Activated CD4-positive, alpha-beta T cell treated with anti-CD3 and anti-CD28 coated beads, Interleukin-2, amount 50 U/mL, for 1 hour (primary cell): ENCODE data around the gene SLC2A8.
A peak's percentile ranks its signal among the peaks of the same experiment; 100 is the strongest.

ENCODE experiments used
- DNase-seq: peaks from one replicate; pipeline ENCODE4 v3.0.0-alpha.2; 2020

The SLC2A8 gene

DNA sequence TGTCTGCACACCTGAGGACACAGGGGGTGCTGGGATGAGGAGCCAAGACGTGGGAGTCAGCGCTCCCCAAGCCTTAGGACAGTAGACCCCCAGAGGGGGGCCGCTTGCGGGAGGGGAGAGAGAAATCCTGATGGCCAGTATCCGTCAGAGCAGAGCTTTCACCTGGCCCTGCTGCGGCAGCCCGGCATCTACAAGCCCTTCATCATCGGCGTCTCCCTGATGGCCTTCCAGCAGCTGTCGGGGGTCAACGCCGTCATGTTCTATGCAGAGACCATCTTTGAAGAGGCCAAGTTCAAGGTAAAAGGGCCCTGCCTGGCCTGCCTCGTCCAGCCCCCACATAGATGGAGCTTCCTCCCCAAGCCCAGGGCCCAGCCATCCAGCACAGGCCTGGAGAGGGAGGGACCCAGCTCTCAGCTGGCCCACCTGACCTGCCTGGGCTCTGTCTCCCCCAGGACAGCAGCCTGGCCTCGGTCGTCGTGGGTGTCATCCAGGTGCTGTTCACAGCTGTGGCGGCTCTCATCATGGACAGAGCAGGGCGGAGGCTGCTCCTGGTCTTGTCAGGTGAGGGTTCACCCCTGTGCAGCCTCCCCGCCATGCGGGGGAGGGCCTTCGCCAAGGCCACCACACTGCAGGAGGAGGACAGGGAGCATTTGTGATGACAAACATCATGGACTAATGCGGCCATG is 6.7 kb downstream of the SLC2A8 start:
- no peak for DNase-seq

DNA sequence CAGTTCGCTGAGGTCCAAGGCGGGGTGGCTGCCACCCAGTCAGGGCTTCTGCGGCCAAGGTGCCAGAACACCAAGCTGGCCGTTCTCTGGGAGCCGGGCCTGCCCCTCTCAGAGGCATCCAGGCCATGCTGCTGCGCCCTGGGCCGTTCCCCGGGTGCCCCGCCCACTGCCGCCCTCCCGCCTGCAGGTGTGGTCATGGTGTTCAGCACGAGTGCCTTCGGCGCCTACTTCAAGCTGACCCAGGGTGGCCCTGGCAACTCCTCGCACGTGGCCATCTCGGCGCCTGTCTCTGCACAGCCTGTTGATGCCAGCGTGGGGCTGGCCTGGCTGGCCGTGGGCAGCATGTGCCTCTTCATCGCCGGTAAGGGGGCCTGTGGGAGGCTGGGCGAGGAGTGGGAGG is 7.7 kb downstream of the SLC2A8 start:
- DNase-seq = no peak

DNA sequence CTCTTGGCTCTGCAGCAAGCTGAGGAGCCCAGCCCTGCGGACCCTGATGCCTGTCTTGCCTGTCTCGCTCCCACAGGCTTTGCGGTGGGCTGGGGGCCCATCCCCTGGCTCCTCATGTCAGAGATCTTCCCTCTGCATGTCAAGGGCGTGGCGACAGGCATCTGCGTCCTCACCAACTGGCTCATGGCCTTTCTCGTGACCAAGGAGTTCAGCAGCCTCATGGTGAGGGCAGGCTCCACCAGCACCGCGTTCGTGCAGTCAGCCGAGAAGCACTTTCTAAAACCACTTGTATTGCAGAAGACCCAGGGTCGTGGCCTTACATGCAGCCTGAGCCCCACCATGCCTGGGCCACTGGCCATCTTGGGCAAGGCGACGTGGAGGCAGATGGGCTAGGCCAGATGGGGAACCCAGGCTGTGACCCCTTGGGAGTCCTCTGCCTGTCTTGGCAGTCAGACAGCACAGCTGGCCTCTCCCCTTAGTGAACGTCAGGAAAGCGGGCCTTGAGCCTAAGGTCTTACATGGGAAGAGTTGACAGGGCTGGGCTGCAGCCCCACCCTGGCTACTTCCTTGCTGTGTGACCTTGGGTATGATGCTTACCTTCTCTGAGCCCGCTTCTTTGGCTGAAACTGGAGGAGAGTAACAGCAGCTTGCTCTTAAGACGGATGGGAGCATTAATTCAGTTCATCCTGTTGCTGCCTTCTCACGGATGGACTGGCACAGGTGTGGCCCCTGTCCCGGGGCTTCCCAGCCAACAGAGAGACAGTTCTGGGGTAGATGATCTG is 8.6 kb downstream of the SLC2A8 start:
- DNase-seq = no peak

DNA sequence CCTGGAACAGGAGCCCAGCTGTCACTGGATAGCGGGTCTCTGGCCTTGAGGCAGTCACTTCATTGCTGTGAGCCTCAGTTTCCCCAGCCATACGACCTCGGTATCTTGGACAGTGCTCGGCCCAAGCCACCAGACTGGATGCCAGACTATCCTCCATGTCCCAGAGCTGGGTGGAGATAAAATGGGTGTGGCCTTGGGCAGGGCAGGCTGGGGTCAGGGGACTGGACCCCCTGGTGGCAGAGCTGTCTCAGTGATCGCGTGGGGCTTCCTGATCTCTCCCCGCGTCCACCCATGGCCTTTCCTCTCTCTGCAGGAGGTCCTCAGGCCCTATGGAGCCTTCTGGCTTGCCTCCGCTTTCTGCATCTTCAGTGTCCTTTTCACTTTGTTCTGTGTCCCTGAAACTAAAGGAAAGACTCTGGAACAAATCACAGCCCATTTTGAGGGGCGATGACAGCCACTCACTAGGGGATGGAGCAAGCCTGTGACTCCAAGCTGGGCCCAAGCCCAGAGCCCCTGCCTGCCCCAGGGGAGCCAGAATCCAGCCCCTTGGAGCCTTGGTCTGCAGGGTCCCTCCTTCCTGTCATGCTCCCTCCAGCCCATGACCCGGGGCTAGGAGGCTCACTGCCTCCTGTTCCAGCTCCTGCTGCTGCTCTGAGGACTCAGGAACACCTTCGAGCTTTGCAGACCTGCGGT is 10.0 kb downstream of the SLC2A8 start:
- no peak for DNase-seq

DNA sequence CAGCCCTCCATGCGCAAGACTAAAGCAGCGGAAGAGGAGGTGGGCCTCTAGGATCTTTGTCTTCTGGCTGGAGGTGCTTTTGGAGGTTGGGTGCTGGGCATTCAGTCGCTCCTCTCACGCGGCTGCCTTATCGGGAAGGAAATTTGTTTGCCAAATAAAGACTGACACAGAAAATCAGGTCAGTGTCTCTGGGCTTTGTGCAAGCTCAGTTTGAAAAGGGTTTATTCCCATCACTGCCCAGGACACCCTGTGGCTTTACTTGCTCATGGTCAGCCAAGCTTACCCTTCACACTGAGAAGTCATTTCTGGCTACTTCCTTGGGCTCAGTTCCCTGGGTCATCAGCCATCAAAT is 10.5 kb downstream of the SLC2A8 start:
- no peak for DNase-seq

DNA sequence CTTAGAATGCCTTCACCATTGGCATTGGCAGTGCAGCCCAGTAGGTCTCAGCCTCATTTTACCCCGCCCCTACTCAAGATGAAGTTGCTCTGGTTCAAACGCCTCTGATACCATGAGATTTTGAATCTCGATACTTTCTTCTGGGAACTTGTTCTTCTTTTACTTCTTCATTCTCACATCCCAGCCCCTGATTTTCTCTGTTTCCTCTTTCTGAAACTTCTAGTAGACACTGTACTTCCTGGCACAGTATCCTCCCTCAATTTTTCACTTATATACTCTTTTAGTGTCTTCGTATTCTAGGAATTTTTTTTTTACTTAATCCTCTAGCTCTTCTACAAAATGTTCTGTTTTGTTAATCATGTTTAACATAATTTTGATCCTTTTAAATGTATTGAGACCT is 14.2 kb downstream of the SLC2A8 start:
- no peak for DNase-seq

DNA sequence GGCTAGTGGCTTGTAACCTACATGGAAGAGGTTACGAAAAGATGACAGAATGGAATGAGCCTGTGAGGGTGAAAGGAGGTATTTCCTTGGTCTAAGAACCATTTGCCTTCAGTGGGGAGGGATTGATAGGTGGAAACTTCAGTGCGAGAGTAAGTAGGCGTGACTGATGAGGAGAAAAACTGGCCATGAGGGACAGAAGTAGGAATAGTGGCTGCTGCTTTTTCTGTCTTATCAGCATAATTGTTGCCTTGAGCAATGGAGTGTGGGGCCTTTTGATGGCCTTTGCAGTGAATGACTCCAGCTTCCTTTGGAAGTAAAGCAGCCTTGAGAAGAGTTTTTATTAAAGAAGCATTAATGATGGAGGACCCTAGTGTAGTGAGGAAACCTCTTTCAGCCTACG is 18.2 kb downstream of the SLC2A8 start:
- DNase-seq = no peak

DNA sequence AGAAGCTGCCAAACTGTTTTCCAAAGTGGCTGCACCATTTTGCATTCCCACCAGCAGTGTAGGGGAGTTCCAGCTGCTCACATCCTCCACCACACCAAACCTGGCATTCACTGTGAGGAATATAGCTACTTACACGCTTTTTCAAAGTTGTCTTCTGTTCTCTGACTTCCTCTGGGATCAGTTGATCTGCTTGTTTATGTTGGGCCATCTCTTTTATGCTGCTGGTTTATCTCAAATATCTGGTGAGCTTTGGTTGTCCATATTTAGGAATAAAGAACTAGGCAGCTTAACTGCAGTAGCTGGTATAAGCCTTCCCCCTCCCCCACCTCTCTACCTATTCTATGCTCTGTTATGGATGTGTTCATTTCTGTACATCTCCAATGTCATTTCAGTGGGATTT is 18.7 kb downstream of the SLC2A8 start:
- no peak for DNase-seq

DNA sequence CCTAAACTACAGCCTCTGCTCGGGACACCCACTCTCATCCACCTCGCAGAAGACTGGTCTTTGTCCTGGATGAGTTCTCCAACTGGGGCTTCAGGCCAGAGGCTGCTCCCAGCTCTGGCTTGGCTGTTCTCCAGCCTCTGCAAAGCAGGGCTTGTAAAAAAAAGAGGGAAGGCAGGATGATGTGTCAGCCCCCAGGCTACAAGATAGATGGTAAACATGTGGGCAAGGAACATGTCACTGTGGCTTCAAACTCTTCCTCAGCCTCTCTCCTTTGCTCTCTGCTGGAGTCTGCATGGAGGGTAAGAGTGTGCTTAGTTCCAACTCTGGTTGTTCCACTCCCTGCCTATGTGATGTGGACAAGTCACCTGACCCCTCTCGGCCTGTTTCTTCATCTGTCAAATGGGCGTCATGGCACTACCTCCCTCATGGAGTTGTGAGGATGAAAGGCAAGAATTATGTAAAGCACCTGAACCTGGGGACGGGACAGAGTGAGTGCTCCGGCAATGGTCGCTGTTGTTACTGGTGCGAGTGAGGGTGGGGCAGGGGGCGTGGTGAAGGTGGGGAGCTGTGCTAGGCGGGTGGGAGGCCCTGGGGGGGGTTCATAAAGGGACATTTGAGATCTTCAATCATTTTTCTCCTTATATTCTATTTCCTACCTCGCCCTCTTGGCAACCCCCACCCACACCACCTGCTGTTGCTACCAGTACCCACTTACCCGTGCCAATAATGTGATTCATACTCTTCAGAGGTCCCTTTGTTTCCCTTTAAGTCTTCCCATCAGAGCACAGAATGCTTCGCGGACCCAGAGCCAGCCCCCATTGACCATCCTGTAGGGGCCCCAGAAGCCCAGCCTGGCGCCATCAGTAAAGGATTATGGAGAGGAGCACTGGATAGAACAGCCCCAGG is 20.4 kb downstream of the SLC2A8 start:
- DNase-seq = no peak

DNA sequence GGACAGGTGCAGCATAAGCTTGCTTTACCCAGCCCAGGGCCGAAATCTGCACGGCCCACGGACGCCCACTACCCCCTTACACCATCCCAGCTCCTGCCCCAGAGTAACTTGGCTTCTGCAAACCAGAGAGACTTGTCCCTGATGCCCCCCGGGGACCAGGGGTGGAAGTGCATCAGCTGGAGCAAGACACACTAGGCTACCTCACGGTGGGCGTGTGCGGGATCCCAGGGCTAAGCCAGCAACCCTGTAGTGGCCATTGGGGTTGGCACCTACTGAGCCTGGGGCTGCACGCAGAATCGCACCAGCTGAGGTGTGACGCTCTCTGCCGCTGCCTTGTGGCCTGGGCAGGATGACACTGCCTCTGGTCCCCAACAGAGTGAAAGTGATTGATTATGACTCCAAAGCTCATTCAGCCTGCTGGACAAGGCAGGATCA is 21.1 kb downstream of the SLC2A8 start:
- peak; percentile 48 for DNase-seq

DNA sequence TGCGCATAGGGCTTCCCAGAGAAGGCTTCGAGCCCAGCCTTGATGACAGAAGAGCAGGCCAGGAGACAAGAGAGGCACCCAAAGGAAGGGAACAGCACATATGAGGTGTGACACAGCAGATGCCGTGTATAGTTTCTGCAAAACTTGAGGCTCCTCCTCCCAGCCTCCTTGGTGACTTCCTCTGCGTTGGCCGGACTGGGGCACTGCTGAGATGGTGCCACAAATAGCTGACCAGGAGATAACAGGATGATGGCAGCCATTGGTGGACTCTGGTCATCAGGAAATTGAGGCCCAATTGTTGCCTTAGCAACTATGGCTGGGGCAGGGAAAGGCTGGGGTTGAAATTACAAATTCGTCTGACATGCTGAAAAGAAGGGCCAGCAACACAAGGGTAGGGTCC is 22.4 kb downstream of the SLC2A8 start:
- DNase-seq = no peak

DNA sequence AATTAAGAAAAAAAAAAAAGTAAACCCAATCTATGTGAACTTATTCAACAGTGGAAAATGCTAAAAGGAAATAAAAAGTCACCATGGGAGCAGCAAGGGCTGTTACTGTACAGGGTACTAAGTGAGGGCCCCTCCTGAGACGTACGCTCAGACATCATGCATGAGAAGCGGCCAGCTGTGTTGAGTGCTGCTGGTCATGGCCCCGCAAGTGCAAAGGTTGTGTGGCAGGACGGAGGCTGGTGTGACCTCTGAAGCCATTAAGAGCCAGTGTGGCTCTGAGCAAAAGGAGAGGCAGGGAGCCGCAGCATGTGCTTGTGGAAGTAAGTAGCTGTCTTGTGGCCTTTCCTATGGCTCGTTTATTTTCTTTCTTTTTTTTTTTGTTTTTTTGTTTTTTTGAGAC is 24.1 kb downstream of the SLC2A8 start:
- no peak for DNase-seq

DNA sequence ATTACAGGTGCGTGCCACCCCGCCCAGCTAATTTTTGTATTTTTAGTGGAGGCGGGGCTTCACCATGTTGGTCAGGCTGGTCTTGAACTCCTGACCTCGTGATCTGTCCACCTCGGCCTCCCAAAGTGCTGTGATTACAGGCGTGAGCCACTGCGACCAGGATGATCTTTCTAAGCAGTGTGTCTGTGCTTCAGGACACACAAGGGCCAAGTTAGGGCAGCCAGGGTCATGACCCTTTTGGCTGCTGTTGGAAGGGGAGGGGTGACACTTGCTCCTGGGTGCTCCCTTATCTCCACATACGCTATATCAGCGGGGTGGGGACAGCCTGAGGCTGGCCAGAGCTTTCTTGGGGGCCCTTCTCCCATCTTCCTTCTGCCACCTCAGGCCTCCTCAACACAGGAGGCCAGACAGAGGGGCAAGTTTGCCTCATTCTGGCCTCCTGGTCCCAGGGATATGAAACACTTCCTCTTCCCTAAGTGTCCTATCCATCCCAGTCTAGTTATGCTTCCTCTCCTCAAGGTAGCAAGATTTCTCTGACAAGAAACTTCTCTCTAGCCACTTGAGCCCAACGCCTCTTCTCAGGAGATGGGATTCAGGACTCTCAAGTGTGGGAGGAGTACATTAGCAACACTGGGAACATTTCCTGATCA is 25.3 kb downstream of the SLC2A8 start:
- DNase-seq = no peak

DNA sequence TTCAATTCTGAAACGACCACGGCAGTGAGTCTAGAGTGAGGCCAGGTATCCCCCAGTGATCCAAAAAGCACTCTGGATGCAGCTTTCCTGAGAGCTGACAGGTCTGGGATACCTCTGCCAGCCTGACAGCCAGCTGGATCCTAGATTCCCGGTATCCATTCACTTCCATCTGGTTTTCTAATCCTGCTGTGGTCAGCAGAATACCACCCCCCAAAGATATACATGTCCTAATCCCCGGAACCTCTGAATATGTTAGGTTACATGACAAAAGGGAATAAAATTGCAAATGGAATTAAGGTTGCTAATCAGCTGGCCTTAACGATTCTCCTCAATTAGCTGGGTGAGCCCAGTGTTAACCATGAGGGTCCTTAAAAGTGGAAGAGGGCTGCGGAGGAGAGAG is 25.8 kb downstream of the SLC2A8 start:
- DNase-seq = no peak

DNA sequence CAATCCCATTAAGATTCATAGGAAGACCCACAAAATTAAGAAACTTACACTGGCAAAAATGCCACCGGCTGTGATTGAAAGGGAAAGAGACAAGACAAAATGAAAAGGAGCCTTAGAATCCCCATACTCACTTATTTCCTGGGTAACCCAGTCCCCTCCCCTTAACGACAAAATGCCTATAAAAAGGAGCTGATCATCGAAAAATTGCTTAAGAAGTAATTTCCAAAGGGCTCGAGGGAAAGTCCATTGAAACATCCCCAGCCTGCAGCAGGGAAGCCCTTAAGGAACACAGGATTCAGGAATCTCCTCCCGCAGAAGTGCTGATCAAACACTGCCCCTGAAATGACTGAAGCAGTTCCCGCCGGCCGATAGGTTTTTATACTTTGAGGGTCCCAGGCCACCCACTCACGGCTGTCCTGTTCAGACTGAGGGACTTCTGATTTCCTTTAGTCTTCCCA is 26.5 kb downstream of the SLC2A8 start:
- no peak for DNase-seq

DNA sequence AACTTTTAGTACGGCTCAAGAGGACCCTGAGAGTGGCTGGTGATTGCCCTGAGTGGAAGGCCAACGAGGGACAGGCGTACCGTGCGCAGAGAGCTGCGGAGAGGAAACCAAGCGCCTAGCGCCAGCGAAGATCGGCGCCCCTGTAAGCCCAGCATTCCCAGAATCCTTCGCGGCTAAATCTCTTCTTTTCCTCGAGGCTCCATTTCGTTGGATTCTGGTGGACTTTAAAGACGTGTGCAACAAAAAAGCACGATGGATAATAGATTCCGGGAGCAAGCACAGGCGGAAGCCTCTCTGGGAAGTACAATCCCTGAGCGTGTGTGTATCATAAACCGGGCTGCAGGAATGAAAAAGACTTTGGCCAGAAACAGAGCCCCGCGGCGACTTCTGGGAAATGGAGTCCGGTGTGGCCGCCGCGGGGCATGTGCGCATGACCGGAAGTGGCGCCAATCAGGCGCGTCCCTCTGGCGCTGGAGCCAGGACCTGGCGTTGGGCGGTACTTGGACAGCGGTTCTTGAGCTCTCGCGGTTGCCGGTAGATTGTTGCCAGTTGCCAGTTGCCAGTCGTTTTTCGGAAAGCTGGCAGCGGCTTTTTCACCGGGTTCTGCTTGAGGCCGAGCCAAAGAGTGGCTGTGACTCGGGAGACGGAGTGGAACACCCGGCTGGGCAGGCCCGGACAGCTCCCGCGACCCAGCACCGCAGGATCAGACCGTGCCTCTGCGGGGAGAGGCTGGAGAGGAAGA is 27.1 kb downstream of the SLC2A8 start, which contains the start of gene ZNF79:
ZNF79 (plus strand) TSS at position 449 of the 742 bp plus-strand sequence. CDS start 406 bp downstream, outside the sequence.
- DNase-seq = peak; percentile 86

DNA sequence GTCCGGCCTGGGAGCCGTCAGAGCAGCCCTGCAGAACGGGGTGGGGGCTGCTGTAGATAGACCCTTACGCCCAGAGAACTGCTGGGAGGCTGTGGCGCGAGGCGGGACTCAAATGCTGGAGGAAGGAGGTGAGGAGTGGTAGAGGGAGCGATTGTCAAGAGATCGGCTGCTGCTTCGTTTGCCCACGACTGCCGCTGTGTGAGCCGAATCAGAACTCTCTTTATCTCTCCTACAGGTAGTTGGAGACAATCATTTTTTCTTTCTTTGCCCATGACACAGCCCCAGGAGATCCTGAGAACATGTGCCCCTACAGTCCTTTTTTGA is 27.7 kb downstream of the SLC2A8 start:
- DNase-seq = peak; percentile 38

DNA sequence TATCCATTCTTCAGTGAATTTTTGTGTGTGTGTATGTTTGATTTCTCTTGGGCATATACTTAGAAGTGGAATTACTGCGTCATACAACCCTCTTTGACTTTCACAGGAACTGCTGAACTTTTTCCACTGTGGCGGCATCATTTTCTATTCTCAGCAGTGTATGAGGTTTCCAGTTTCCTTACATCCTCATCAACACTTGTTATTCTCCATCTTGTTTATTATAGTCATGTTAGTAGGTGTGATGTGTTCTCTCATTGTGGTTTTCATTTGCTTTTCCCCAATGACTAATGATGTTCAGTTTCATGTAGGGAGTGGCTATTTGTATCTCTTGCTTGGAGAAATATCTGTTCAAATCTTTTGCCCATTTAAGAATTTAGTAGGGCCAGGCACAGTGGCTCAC is 29.8 kb downstream of the SLC2A8 start:
- DNase-seq = no peak

DNA sequence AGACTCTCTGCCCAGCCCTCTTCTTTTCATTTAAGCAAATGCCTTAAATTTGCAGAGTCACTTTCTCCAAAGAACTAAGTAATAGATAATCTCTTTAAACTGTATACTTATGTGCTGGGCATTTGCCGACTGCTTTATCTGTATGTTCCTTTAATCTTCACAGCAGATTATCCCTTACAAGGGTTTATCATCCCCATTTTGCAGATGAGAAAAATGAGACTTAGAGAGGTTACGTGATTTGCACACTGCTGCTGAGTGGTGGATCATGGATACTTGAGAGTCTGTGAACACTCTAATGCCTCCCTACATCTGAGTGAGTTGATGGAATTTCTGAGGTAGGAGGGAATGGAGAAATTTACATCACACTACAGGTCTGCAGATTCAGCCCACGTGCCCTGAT is 31.4 kb downstream of the SLC2A8 start:
- DNase-seq = no peak

DNA sequence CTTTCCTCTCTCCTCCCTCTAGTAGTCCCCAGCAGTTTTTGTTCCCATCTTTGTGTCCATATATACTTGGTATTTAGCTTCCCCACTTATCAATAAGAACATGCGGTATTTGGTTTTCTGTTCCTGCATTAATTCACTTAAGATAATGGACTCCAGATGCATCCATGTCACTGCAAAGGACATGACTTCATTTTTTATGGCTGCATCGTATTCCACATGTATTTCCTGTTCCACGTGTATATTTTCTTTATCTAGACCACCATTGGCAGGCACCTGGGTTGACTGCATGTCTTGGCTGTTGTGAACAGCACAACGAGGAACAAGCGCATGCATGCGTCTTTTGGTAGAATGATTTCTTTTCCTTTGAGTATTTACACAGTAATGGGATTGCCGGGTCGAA is 33.4 kb downstream of the SLC2A8 start:
- no peak for DNase-seq

DNA sequence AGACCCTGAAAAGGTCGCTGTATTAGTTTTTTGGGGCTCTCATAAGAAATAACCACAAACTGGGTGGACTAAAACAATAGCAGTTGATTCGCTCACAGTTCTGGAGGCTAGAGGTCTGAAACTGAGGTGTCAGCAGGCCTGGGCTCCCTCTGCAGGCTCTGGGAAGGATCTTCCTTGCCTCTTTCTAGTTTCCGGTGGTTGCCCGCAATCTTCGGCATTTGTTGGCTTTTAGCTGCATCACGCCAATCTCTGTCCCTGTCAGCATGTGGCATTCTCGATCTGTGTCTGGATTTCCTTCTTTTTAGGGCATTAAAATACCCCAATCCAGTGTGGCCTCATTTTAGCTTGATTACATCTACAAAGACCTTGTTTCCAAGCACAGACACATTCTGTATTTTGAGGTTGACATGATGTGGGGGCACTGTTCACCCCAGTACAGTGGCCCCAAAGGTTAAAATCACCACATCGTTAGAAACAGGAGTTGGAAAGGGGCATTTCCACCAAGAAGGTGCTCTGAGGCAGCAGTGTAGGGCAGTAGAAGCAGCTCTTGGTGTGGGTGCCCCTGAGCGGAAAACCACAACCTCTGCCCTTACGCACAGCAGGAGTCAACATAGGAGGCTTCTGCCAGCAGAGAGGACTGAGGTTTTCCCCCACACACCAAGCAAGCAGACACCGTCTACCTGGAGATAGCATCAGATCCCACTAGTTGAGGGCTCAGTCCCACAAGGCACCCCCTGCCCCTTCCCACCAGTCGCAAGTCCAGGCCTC is 40.7 kb downstream of the SLC2A8 start:
- peak; percentile 24 for DNase-seq
